GM18508 (cell line): ENCODE measurements around the gene ATP8B1.
"Not testable (repeated sequence)": the region's sequence is repeated elsewhere in the genome, so short reads cannot be mapped to it uniquely, and the experiment has no call there.

ENCODE experiments used
- ATAC-seq: cut with Tn5 transposase; IDR thresholded peaks from one replicate; pipeline ENCODE4 v1.9.1; 2021; ENCODE audit warnings: moderate number of reproducible peaks; ENCODE audit not compliant: insufficient read depth, unreplicated experiment

ATP8B1 gene

GRCh38 chr18:57735042-57735441, 68.1 kb downstream of the ATP8B1 start:
- not testable (repeated sequence) for ATAC-seq

DNA sequence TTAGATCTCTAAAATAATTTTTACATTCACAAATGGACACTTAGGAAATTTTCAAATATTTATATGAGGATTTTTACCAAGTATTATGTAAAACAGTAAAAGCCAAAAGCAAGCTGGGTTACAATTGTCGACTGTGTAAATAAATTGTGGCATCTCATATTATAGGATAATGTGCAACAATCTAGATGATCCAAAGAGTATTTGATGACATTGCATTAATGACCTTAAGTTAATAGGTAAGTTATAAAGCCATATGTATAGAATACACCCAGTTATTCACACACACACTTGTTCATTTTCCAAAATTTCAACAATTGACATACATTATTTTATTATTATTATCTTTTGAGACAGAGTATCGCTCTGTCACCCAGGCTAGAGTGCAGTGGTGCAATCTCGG, 69.3 kb downstream of the ATP8B1 start:
- ATAC-seq: no peak

- ATAC-seq: no peak
These were observed 73.0 kb downstream of the ATP8B1 start for GRCh38 chr18:57730146-57730545.

DNA sequence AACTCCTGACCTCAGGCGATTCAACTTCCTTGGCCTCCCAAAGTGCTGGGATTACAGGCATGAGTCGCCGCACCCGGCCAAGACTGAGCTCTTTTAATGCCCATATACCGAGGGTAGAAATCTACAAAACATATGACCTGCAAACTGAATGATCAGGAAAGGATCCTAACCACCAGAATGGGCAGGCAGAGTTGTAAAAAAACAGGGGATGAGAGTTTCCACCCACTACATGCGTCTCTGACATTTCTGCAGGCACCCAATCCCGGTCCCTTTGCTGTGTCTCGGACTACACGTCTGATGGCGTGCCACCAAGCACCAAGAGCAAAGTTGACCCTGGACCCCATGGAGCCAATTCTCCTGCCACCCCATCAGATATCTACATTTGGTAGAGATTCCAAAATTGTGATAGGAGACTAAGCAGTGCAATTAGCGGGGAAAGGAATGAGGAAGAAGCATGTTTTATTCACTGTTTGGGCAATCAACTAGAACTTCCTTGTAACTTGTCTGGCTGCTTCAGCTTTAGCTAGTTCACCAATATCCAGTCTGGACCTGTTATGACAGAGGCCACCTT, 74.1 kb downstream of the ATP8B1 start:
- ATAC-seq: no peak

DNA sequence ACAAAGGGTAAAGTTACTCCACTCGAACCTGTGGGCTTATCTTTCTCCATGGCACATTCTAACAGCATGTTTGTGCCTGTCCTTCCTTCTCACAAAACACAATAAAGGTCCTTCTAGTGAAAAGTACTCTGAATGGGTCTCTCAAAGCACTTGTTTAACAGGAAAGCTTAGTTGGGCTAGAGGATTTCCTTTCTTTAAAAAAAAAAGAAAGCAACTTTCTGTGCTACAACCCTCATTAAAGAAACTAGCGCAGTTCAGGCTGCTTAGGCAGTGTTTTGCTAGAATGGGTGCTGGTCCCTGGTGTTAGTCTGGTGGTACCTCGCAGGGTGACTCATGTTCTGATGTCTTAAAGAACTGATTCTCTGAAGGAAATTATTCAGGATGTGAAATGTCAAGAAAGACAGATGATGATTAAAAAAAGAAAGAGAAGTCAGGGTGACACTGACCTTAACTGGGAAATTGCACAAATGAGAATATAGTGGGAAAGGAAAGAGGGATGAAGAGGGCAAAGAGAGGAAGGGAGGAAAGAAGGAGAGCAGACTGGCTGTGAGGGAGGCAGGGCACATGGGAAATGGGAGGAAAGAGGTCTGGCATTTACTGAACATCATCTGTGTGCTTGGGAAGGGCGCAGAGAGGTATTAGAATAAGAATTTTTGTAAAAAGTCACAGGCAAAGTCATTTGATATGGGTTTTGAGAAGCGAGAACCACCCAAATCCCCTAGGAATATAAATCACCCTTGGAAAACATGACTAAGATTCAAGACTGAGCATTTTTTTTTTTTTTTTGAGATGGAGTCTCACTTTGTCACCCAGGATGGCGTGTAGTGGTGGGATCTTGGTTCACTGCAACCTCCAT, 74.9 kb downstream of the ATP8B1 start:
- no peak for ATAC-seq

GRCh38 chr18:57719211-57719935, 83.7 kb downstream of the ATP8B1 start:
- not testable (repeated sequence) for ATAC-seq

DNA sequence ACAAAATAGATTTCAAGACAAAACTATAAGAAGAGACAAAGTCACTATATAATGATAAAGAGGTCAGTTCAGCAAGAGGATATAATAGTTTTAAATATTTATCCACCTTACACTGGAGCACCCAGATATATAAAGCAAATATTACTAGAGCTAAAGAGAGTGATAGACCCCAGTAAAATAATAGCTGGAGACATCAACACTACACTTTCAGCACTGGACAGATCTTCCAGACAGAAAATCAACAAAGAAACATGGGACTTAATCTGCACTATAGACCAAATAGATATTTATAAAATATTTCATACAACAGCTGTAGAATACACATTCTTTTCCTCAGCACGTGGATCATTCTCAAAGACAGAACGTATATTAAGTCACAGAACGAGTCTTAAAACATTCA, 86.6 kb downstream of the ATP8B1 start:
- ATAC-seq: no peak

DNA sequence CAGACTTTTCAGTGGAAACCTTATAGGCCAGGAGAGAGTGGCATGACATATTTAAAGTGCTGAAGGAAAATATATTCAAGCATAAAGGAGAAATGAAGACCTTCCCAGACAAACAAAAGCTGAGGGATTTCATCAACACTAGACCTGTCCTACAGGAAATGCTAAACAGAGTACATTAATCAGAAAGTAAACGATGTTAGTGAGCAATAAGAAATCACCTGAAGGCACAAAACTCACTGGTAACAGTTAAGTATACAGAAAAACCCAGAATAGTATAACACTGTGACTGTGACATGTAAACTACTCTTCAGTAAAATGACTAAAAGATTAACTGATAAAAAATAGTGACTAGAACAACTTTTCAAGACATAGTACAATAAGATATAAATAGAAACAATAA, 87.4 kb downstream of the ATP8B1 start:
- no peak for ATAC-seq

DNA sequence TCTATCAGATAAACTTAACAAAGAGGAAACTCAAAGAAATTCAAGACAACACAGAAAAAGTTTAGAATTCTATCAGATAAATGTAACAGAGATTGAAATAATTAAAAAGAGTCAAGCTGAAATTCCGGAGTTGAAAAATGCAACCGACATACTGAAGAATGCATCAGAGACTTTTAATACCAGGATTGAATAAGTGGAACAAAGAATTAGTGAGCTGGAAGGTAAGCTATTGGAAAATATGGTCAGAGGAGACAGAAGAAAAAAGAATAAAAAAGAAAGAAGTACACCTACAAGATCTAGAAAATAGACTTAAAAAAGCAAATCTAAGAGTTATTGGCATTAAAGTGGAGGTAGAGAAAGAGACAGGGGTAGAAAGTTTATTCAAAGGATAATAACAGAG, 88.0 kb downstream of the ATP8B1 start:
- ATAC-seq: no peak

- no peak for ATAC-seq
These were observed 92.9 kb downstream of the ATP8B1 start for GRCh38 chr18:57710226-57710625.

DNA sequence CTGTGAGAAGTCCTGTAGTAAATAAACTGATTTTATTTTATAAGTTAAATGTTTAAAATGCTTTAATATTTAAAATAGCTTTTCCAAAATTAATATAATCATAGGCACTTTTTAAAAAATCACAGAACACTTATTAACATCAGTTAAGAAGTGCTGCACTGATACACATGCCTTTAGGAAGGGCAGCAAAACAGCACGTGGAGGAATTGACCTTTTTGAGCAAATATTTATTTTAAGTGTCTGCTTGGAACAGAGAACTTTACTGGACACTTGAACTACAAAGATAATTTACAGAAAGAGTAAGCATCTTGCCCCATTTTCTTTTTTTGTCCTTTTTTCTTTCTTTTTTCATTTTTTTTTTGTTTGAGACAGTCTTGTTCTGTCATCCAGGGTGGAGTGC, 93.8 kb downstream of the ATP8B1 start:
- no peak for ATAC-seq

GRCh38 chr18:57708288-57708687, 94.8 kb downstream of the ATP8B1 start:
- ATAC-seq: no peak

- no peak for ATAC-seq
These were observed 97.1 kb downstream of the ATP8B1 start for GRCh38 chr18:57705832-57706595.

- no peak for ATAC-seq
These were observed 98.1 kb downstream of the ATP8B1 start for GRCh38 chr18:57705011-57705410.

DNA sequence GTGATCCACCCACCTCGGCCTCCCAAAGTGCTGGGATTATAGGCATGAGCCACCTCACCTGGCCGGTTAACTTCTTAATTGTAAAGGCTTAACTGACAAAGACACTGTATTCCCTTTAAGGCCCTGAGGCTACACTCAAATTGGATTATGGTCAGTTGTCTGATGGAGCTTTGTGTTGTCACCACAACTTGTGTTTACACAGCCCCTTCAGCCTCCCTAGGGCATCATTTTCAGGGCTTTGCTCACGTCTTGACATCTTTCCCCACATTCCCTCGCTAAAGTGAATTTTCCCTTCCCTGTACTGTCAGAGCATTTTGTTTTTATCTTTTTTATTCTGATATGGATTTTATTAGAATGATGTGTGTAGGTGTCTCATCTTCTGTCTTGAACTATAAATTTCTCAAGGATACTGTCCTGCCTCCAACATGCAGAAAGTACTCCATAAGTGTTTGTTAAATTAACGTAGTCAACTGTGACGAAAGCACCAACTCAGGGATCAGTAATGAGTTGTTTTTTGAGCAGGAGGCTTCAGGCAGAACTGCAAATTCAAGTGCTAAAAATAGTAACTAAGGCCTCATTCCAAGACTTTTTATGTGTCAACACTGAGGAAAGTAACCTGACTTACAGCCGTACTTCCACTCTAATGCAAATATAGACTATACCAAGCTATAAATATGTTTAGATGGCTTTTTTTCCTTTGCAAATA, 104.4 kb downstream of the ATP8B1 start:
- ATAC-seq: no peak

DNA sequence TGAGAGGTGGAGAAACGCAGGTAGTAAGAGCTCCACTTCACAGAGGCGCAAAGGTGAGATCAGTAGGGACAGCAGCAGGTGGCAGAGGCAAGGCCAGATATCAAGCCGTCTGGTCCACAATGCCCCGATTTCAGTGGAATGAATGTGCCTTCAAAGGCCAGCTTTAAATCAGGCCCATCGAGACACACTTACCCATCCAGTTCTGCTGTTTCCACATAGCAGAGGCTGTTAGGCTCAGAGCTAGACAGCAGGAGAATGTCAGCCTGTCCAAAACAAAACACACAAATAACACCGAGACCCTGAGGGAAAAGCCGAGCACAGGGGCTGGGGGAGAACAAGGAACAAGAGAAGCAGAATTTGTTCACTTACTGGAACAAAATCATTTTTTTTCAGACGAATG, 105.7 kb downstream of the ATP8B1 start:
- no peak for ATAC-seq

DNA sequence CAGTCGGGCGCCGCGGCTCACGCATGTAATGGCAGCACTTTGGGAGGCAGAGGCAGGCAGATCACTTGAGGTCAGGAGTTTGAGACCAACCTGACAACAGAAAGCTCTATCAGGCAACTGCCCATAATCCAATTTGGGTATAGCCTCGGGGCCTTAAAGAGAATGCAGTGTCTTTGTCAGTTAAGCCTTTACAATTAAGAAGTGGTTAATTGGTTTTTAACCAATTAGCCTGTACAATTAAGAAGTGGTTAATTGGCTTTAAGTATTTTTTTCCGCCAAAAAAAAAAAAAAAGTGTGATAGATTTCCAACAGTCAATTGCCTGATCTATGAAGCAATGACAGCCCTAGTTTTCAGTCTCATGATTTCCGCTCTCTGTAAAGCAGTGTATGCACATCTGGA, 106.8 kb downstream of the ATP8B1 start:
- no peak for ATAC-seq

DNA sequence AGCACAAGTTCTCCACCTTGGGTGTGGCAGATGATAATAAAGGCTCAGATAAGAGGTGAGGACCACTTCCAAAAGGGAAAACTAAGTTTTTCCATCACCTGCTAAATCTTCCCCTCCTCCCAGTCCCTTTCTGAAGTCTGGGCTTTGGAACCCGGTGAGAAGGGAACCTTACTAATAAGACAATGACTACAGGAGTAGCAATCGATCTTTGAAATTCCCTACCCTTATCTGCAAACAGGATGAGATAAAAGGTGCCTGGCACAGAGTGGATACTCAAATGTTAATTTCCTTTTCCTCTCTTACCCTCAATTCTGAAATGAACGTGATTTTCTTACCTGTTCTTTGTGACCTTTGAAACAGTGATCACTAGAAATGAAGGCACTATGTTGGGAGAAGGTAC, 111.8 kb downstream of the ATP8B1 start:
- no peak for ATAC-seq

GRCh38 chr18:57687970-57688369, 115.1 kb downstream of the ATP8B1 start:
- ATAC-seq: no peak

DNA sequence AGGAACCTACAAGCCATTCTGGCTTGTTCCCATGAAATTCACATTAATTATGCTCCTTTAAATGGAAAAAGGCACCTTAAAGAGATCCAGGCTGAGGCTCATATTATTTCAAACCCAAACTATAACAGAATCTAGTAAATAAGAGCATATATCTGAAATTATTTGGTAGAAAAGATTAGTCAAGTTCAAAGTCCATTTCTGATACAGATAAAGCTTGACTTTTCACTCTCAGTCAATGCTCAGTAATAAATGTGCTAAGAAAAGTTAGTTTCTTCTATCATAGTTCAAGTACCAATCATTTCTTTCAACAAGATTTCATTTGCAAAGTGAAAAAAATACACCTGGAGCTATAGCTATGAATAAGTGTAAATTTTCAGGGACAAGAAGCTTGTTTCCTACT, 119.6 kb downstream of the ATP8B1 start:
- no peak for ATAC-seq
